Loucy (cell line): ENCODE results near the gene PTMA.

Experiments
- H2AFZ ChIP-seq: fragments of 200-600 bp; sonication (generic); 2 replicates; pipeline ENCODE4 v1.6.0; 2016; ENCODE audit warnings: antibody characterized with exemption, mild to moderate bottlenecking, low read length, moderate library complexity
- H3F3A ChIP-seq: fragments of 200-600 bp; 2 replicates; pipeline ENCODE4 v1.6.0; 2016; ENCODE audit warnings: antibody characterized with exemption, low read depth, mild to moderate bottlenecking
- H3K27me3 ChIP-seq: fragments of 200-600 bp; sonication (generic); 2 replicates; pipeline ENCODE4 v1.6.1; 2014; ENCODE audit warnings: low read length, mild to moderate bottlenecking; ENCODE audit not compliant: insufficient read depth, poor library complexity, severe bottlenecking
- H3K36me3 ChIP-seq: fragments of 200-600 bp; sonication (generic); 2 replicates; pipeline ENCODE4 v1.6.1; 2016; ENCODE audit warnings: low read length; ENCODE audit not compliant: insufficient read depth
- H3K4me1 ChIP-seq: fragments of 200-600 bp; sonication (generic); 2 replicates; pipeline ENCODE4 v1.5.1; 2014; ENCODE audit warnings: low read length, mild to moderate bottlenecking; ENCODE audit not compliant: insufficient read depth, poor library complexity, severe bottlenecking
- H3K4me2 ChIP-seq: fragments of 200-600 bp; sonication (generic); 2 replicates; pipeline ENCODE4 v1.6.0; 2014; ENCODE audit warnings: antibody characterized with exemption, low read length, low read depth, mild to moderate bottlenecking; ENCODE audit not compliant: poor library complexity, severe bottlenecking
- H3K4me3 ChIP-seq: fragments of 200-600 bp; sonication (generic); 2 replicates; pipeline ENCODE4 v1.5.1; 2014; ENCODE audit warnings: low read length, mild to moderate bottlenecking, mixed read lengths; ENCODE audit not compliant: poor library complexity, severe bottlenecking
- H3K79me2 ChIP-seq: fragments of 200-600 bp; sonication (generic); 2 replicates; pipeline ENCODE4 v1.6.1; 2014; ENCODE audit warnings: low read length; ENCODE audit not compliant: insufficient read depth
- H3K9ac ChIP-seq: fragments of 200-600 bp; sonication (generic); 2 replicates; pipeline ENCODE4 v1.6.0; 2014; ENCODE audit warnings: mild to moderate bottlenecking, low read depth, low read length, moderate library complexity; ENCODE audit not compliant: poor library complexity, severe bottlenecking
- H3K9me2 ChIP-seq: fragments of 200-600 bp; sonication (generic); replicated peaks from 2 replicates; pipeline ENCODE4 v1.6.1; 2016; ENCODE audit warnings: low read depth, low read length, mixed read lengths
- H3K9me3 ChIP-seq: fragments of 200-600 bp; sonication (generic); 2 replicates; pipeline ENCODE4 v1.6.1; 2014; ENCODE audit warnings: mild to moderate bottlenecking, antibody characterized with exemption, low read length, low read depth; ENCODE audit not compliant: insufficient read depth
- H4K20me1 ChIP-seq: fragments of 200-600 bp; sonication (generic); 2 replicates; pipeline ENCODE4 v1.6.0; 2014; ENCODE audit warnings: antibody characterized with exemption, low read length, mild to moderate bottlenecking; ENCODE audit not compliant: insufficient read depth, poor library complexity, severe bottlenecking
- CTCF ChIP-seq: fragments of 200-600 bp; sonication (generic); conservative IDR thresholded peaks from 2 replicates; pipeline ENCODE4 v1.5.1; 2014; ENCODE audit warnings: mild to moderate bottlenecking, antibody characterized with exemption, low read length
- EZH2phosphoT487 ChIP-seq: fragments of 200-600 bp; IDR thresholded peaks from 2 replicates; pipeline ENCODE4 v1.6.1; 2018; ENCODE audit warnings: antibody characterized with exemption, mild to moderate bottlenecking, moderate library complexity, borderline replicate concordance

PTMA gene

GRCh38 chr2:231727621-231728020, 19.3 kb downstream of the PTMA start:
- no peak overlapping the region for H3K9ac ChIP-seq
- no peaks in the 10 kb centered on the region for H3K9me2 ChIP-seq
- no peaks in the 10 kb centered on the region for H3K27me3 ChIP-seq
- no peak overlapping the region for H2AFZ ChIP-seq
- no peaks in the 10 kb centered on the region for H3F3A ChIP-seq
- H3K4me2 ChIP-seq, result no peak overlapping the region
- H3K79me2 ChIP-seq, result no peaks in the 10 kb centered on the region
- H3K9me3 ChIP-seq, result no peaks in the 10 kb centered on the region
- peaks cover 2% of the 10 kb centered on the region; the same call in 1 of the 2 replicates for H3K36me3 ChIP-seq
- H3K4me1 ChIP-seq, result no peaks in the 10 kb centered on the region
- no peaks in the 10 kb centered on the region for H4K20me1 ChIP-seq
- no peak for TF ChIP-seq CTCF
- TF ChIP-seq EZH2phosphoT487, result no peak
- no peak overlapping the region for H3K4me3 ChIP-seq

GRCh38 chr2:231732604-231733003, 24.3 kb downstream of the PTMA start:
- H3K36me3 ChIP-seq, result peaks cover 2% of the 10 kb centered on the region; the same call in 1 of the 2 replicates
- H3K4me3 ChIP-seq, result no peak overlapping the region
- no peak overlapping the region for H3K4me2 ChIP-seq
- no peaks in the 10 kb centered on the region for H3K9me3 ChIP-seq
- H3K4me1 ChIP-seq, result no peaks in the 10 kb centered on the region
- no peaks in the 10 kb centered on the region for H3K9me2 ChIP-seq
- no peaks in the 10 kb centered on the region for H3K27me3 ChIP-seq
- H2AFZ ChIP-seq, result no peak overlapping the region
- no peaks in the 10 kb centered on the region for H4K20me1 ChIP-seq
- no peaks in the 10 kb centered on the region for H3K79me2 ChIP-seq
- no peak overlapping the region for H3K9ac ChIP-seq
- no peaks in the 10 kb centered on the region for H3F3A ChIP-seq
- TF ChIP-seq EZH2phosphoT487 (no peak), CTCF (0 out of 2 replicates have a peak, but pooled peaks have one; percentile 12)

GRCh38 chr2:231737761-231738160, 29.4 kb downstream of the PTMA start:
- H3K4me1 ChIP-seq, result no peaks in the 10 kb centered on the region
- H3K9me3 ChIP-seq, result no peaks in the 10 kb centered on the region
- H3K27me3 ChIP-seq, result no peaks in the 10 kb centered on the region
- H3K4me3 ChIP-seq, result no peak overlapping the region
- no peaks in the 10 kb centered on the region for H3F3A ChIP-seq
- no peaks in the 10 kb centered on the region for H4K20me1 ChIP-seq
- H3K36me3 ChIP-seq, result no peaks in the 10 kb centered on the region; the same call in 1 of the 2 replicates
- H2AFZ ChIP-seq, result no peak overlapping the region
- no peak overlapping the region for H3K4me2 ChIP-seq
- H3K79me2 ChIP-seq, result no peaks in the 10 kb centered on the region
- no peaks in the 10 kb centered on the region for H3K9me2 ChIP-seq
- TF ChIP-seq EZH2phosphoT487, result no peak
- no peak for TF ChIP-seq CTCF
- no peak overlapping the region for H3K9ac ChIP-seq
